Omental fat pad (tissue), 4 donors: ENCODE results near the gene RSL1D1. TPM values are rescaled to one million over a fixed set of nuclear protein-coding genes. Genes with fewer than 3 reads are reported as not detected.

Experiments used
- ATAC-seq: fragments of 150-250 bp; one replicate; pipeline ENCODE4 v1.9.1; 2016; ENCODE audit warnings: mild to moderate bottlenecking, moderate library complexity; ENCODE audit not compliant: low FRiP score
- DNase-seq: peaks from one replicate; pipeline ENCODE4 v3.0.0-alpha.2; 2019; ENCODE audit warnings: low spot score
- total RNA-seq, 4 donors: library from RNA; depleted of rRNA; stranded (reverse); fragments of >200 nt; gene quantifications; one replicate each; pipeline ENCODE4 v1.1.0, GENCODE V29; 2016
- TF ChIP-seq, protein P1 (sequence below), 3 donors: fragments of 450-650 bp; IDR thresholded peaks; one replicate each; pipeline ENCODE4 v1.5.1; 2016 to 2017; ENCODE audit warnings: antibody characterized with exemption in 3 of 3, mild to moderate bottlenecking in 3 of 3, moderate library complexity in 2 of 3

RSL1D1 gene
- total RNA-seq: 100 to 1,000 TPM; 138 to 269 (median 188) TPM

DNA sequence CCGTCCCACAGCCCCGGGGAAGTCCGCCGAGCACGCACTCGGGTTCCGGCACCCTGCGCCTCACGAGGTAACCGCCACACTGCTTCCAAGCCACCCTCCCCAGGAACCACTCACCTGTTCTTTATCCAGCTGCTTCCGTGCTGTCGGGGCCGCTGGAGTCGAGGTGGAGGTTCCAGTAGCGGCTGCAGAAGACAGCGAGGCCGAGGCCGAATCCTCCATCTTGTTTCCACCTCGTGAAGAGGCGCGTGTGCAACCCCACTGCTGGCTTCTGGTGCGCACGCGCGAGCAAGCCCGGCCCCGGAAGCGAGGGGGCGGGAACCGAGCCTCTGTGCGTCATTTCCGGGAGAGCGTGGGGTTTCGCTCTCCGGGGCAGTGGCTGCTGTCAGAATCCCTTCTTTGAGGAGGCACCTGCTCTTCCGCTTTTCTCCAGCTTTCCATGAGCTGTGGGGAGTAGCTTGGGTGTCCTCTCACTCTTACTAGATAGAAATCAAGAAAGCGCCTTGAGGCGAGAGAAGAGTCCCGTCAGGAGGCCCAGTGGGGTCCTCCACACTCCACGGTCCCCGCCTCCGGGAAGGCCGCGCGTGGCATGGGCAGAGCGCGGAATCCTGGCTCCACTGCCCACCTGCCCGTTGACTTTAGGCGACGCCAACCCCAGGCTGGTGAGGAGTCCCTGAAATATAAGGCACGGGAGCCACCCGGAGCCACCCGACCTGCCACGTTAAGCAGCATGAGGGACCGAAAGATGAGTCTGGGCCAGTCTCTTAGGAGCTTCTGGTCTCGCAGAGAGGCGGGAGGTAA, at the start of gene RSL1D1:
TSS of gene RSL1D1 (minus strand) at position 249 of the 798 bp plus-strand sequence. CDS start at position 219, 30 bp downstream.
- DNase-seq: peak; percentile 64
- ATAC-seq: peak; percentile 94
- TF ChIP-seq, protein P1, sequence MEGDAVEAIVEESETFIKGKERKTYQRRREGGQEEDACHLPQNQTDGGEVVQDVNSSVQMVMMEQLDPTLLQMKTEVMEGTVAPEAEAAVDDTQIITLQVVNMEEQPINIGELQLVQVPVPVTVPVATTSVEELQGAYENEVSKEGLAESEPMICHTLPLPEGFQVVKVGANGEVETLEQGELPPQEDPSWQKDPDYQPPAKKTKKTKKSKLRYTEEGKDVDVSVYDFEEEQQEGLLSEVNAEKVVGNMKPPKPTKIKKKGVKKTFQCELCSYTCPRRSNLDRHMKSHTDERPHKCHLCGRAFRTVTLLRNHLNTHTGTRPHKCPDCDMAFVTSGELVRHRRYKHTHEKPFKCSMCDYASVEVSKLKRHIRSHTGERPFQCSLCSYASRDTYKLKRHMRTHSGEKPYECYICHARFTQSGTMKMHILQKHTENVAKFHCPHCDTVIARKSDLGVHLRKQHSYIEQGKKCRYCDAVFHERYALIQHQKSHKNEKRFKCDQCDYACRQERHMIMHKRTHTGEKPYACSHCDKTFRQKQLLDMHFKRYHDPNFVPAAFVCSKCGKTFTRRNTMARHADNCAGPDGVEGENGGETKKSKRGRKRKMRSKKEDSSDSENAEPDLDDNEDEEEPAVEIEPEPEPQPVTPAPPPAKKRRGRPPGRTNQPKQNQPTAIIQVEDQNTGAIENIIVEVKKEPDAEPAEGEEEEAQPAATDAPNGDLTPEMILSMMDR (IDR thresholded peaks at IDR 0.05): no peak

- ATAC-seq: no peak
- TF ChIP-seq, protein P1 (IDR thresholded peaks at IDR 0.05): no peak
- no peak for DNase-seq
Observed at GRCh38 chr16:11901091-11901490, 49.7 kb upstream of the RSL1D1 start.

GRCh38 chr16:11896486-11897176, 45.3 kb upstream of the RSL1D1 start:
- DNase-seq: no peak
- TF ChIP-seq, protein P1 (IDR thresholded peaks at IDR 0.05): no peak
- ATAC-seq: peak; percentile 32

- DNase-seq: no peak
- ATAC-seq: no peak
- TF ChIP-seq, protein P1 (IDR thresholded peaks at IDR 0.05): no peak
Observed at GRCh38 chr16:11893571-11893970, 42.2 kb upstream of the RSL1D1 start.

GRCh38 chr16:11892761-11893160, 41.4 kb upstream of the RSL1D1 start:
- no peak for ATAC-seq
- TF ChIP-seq, protein P1 (IDR thresholded peaks at IDR 0.05): no peak
- DNase-seq: no peak

GRCh38 chr16:11890231-11890965, 39.1 kb upstream of the RSL1D1 start:
- TF ChIP-seq, protein P1 (IDR thresholded peaks at IDR 0.05): no peak
- DNase-seq (no peak), ATAC-seq (no peak)
